NOMO-1 treated with DMSO at 0.1 percent for 48 hours (cell line): ENCODE data around the gene SERPINA5.

Experiments
- DNase-seq: peaks from one replicate; lab custom pipeline; 2025; ENCODE audit not compliant: unreplicated experiment; lab: John Stamatoyannopoulos, UW

SERPINA5 gene

DNA sequence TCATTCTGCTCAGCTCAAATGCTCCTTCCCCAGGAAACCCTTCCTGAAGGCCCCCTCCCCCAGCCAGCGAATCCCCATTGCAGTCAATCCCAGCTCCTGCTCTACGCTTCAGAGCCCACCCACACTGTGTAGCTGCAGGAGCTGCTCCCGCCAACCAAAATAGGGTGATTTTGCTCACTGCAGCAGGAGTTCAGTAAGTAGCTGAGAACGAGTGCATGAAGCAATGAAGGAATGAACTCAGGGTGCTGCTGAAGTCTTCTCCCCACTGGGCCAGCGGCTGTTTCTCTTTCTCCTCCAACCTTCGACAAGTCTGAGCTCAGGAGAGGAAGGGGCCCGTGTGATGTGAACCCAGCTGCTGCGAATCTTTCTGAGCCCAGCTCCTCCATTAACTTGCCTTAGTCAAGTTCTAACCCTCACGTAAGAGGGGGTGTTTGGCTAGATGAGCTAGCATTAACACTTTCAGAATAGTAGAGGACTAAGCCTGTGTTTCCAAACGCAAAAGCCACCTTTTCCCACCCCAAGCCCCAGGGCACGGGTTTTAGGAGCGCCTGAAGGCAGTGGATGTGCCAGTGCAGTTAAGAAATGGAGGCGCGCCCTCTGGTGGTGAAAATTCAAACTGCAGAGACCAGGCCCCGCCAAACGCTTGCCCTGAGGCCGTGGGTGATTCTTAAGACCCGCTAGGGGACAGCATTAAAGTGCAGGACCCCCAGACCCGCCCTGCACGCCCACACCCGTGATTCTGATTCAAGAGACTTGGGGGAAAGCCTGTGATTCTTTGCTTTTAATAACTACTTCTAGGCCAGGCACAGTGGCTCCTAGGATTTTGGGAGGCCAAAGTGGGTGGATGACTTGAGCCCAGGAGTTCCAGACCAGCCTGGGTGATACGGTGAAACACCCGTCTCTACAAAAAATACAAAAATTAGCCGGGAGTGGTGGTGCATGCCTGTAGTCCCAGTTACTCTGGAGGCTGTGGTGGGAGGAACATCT lies 31.9 kb upstream of the SERPINA5 start:
- DNase-seq, result no peak

- no peak for DNase-seq
Measured at GRCh38 chr14:94550041-94550440, 31.2 kb upstream of the SERPINA5 start.

- DNase-seq, result no peak
Measured at GRCh38 chr14:94555991-94556390, 25.2 kb upstream of the SERPINA5 start.

DNA sequence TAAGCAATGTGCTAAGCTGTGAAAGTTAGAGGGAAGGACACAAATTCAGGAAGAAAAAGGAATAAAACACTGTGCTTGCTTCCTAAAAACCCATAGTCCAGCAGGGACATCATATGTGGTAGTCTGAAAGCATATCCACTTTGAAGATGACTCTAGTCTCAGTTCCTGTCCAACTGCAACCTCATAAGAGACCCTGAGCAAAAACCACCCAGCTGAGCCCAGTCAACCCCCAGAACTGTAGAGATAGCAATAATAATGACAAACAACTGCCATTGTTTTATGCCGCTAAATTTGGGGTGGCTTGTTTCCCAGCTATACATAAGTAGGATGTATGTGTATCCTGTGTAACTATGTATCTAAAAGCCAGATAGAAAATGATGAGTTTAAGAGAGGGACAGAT lies 23.9 kb upstream of the SERPINA5 start:
- no peak for DNase-seq

- DNase-seq, result no peak
Measured at GRCh38 chr14:94558842-94559241, 22.4 kb upstream of the SERPINA5 start.

DNA sequence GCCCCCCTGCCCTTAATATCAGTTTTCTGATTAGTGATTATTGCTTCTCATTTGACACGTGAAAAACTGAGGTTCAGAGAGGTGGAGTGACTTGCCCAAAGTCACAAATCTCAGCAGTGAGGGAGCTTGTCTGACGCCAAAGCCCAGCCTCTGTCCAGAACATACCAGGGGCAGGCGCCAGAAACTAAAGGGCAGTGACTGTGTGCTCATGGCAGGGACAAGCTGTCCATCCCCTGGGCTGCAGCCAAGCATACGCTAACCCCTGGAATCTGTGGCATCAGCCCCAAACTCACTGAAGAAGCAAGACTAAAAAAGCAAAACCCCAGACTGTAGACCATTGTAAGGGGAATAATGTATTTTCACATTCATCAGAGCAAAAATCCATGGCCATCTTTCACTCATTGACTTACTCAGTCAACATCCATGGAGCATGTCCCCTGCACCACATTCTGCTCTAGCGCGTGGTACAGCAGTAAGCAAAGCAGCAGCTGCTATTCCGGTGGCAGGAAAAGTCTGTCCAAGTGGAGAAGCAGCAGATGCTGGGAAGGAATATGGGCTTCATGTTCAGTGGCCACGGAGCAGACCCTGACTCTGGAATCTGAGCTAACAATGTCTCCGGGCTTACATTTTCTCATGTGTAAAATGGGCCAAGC lies 21.5 kb upstream of the SERPINA5 start:
- DNase-seq, result no peak

DNA sequence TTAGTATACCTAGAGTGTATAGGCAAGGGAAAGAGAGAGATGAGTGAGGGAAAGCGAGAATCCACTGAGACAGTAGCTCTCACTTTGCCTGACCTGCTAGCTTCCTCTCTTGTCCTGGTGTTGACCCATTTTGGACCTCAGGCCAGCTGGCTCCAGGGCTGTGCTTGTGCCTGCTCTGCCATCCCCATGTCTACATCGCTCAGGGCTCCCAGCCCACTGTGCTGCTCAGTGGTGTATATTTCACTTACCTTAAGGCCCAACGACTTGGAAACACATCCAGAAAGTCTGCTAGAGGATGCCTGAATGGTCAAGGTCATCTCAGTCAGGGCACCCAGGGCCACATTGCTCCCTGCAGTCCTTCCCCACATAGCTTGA lies 20.9 kb upstream of the SERPINA5 start:
- no peak for DNase-seq

- no peak for DNase-seq
Measured at GRCh38 chr14:94560751-94561655, 20.2 kb upstream of the SERPINA5 start, which contains the start of gene SERPINA4. TSS of gene SERPINA4 (plus strand) at chr14:94561442. CDS start at chr14:94563483, 2,041 bp downstream.

GRCh38 chr14:94561656-94562010 lies 19.6 kb upstream of the SERPINA5 start:
- no peak for DNase-seq

GRCh38 chr14:94562022-94562421 lies 19.2 kb upstream of the SERPINA5 start:
- DNase-seq, result no peak

GRCh38 chr14:94562941-94563883 lies 18.0 kb upstream of the SERPINA5 start:
- no peak for DNase-seq

GRCh38 chr14:94564381-94564780 lies 16.8 kb upstream of the SERPINA5 start:
- no peak for DNase-seq

DNA sequence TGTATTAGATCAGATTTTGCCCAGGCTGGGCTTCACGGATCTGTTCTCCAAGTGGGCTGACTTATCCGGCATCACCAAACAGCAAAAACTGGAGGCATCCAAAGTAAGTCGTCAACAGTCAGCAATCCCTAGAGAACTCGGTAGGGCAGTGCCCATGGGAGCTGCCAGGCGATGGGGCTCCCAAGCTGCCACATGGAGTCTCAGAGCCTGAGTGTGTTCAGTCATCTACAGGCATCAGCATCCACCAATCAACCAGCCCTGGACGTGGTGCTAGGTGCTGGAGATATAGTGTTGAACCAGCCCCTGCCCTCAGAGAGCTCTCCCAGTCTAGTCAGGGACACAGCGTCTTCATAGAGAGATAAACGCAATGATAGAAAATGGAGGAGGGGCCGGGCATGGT lies 13.0 kb upstream of the SERPINA5 start:
- DNase-seq, result no peak

GRCh38 chr14:94569381-94570001 lies 11.7 kb upstream of the SERPINA5 start:
- no peak for DNase-seq

DNA sequence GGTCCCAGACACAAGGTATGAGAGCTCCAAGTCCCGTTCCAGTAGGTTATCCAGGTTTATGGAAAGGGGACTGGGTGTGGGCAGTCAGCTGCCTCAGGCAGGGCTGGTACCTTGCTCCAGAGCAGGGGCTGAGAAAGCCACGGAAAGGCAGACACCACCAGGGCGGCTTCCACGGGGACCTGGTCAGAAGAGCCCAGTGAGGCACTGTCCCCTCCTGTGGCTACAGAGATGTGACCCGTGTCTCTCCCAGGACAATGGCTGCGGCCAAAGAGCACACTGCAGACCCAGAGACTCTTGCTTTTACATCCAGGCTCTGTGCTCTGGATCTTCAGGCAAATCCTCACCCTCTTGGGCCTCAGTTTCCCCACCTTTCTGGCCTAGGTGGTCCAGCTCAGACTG lies 11.2 kb upstream of the SERPINA5 start:
- no peak for DNase-seq

GRCh38 chr14:94570440-94570839 lies 10.8 kb upstream of the SERPINA5 start:
- DNase-seq, result no peak

GRCh38 chr14:94571395-94571794 lies 9.8 kb upstream of the SERPINA5 start:
- DNase-seq, result no peak

DNA sequence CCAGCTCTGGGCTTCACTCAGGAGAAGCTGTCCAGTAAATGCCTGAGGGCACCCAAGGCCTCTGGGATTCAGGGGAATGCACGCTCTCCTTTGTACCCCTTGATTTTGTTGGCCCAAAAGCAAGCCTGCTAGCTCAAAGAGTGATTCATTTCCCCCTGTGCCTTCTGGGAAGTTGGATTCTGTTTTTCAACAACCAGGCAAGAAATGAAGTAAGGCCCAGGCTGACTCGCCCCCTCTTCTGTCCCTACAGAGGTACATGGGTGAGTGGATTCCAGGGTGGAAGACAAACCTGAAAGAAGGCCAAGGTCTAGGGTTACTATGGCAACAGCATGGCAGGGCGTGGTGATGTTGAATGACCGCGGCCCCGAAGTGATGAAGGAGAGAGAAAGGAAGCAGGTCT lies 9.3 kb upstream of the SERPINA5 start:
- DNase-seq, result no peak

DNA sequence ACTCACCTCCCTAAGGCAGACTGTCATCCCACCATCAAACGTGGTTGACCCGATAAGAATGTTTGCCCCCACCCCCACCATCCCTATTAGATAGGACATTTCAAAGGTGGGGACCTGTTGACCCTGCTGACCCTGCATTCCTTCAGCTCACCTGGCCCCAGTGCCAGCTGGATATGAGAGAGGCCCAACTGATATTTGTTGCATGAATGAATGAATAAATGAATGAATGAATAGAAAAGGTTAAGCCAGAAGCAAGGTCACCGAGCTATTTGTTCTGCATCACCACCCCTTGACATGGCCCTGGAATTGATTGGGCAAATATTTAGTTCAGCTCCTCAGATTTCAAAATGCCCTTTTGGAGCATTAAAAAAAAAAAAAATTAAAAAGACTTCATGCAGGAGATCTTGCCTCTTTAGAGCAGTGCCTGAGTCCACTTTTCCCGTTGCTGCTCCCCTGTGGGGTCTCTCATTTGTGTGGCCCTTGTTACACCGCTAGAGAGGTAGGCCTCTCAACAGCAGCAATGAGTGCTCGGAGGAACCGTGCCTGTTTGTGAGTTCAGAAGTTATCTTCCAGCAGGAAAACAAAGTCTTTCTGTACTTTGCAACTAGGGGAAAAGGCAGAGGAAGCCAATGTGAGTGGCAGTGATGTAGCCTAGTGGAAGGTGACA lies 8.5 kb upstream of the SERPINA5 start:
- DNase-seq, result no peak
